ENCODE results near the gene EFCAB11.
A peak's percentile ranks its signal among the peaks of the same experiment; 100 is the strongest.

Gene EFCAB11

DNA sequence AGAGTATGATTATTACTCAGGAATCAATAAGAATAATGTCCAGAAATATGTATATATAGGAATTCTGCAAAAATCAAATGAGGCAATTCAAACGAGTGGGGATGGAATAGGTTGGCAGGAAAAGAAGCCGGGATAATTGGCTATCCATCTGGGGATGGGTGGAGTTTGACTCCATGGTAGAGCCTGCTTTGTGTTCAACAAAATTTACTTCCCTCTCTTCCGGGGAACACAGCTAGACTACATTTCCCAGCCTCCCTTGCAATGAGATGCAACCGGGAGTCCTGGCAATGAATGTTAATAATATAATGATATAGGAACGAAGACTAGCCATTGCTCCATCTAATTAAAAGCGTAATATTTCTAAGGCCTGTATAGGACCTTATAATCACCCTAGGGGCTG, 146.6 kb downstream of the EFCAB11 start:
- peak; percentile 17 for DNase-seq

GRCh38 chr14:89807151-89807550, 147.4 kb downstream of the EFCAB11 start:
- peak; percentile 10 for DNase-seq

DNA sequence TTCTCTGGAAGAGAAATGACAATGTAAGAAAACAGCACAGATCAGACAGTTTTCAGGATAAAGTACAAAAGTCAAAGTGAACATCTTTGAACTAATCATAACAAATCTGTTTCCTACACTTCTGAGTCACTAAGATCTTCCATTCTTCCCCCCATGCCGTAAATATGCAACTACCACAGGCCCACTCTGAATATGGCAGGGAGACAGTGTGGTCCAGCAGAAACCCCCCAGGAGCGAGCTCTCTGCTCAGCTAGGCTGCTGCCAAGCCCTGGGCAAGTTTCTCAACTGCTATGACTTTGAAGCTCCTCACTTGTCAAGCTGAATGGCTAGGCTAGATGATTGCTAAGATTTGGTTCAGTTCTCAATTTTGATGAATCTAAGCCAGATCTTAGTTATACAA, 148.1 kb downstream of the EFCAB11 start:
- DNase-seq = no peak

GRCh38 chr14:89805501-89805900, 149.0 kb downstream of the EFCAB11 start:
- no peak for DNase-seq

GRCh38 chr14:89803542-89803941, 151.0 kb downstream of the EFCAB11 start:
- no peak for DNase-seq

- no peak for DNase-seq
These were observed 153.4 kb downstream of the EFCAB11 start for GRCh38 chr14:89801136-89801535.

GRCh38 chr14:89798212-89798773, 156.2 kb downstream of the EFCAB11 start:
- no peak for DNase-seq

- no peak for DNase-seq
These were observed 157.4 kb downstream of the EFCAB11 start for GRCh38 chr14:89797148-89797547.

DNA sequence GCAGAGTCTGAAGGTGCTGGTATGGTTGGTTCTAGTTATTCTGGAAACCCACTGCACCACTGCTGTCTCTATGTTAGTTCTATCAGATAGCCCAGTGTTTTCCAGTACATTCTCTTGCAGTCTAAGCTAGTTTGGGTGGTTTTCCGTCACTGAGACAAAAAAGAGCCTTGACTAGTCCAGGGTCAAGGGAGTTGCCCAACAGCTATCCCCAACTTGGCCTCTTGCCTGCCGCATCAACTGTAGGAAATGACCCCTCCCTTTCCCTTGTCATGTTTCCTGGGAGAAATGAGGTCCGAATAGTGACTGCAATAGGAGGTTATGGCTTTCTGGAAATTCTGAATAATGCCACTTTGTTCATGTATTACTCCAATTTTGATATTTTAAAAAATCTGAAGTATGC, 160.4 kb downstream of the EFCAB11 start:
- no peak for DNase-seq

DNA sequence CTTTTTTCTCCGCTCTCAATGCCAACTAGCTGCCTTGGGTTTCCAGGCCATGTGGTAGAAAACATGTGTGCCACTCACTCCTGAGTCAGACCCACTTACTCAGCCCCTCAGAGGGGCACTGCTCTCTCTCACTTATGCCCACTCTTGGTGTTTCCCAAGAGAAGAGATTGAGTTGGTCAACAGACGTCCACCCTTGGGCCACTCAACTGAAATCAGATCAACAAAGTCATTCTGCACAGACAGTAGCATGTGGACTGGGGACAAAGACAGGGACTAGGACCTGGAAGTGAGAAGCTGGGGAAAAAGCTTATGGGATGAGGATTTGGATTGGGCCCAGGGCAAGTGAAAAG, 161.2 kb downstream of the EFCAB11 start:
- no peak for DNase-seq

GRCh38 chr14:89792489-89793366, 161.8 kb downstream of the EFCAB11 start:
- DNase-seq = no peak

DNA sequence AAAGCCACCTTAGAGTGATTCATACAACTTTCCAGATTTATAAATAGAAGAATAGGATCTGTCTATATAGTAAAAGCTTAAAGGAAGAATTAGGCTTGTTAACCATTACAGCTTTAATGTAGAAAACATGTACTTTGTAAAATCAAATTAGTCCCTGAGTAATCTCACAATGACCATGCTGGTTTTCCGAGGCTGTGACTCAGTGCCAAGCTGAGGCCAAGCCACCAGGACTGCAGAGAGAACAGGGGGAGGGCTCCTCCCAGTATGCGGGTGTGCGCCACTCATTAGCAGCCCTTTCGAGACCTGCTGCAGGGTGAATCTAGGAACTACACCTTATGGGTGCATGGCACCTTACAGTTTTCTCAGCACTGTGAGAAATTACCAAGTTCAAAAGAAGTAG, 167.0 kb downstream of the EFCAB11 start:
- DNase-seq = no peak

DNA sequence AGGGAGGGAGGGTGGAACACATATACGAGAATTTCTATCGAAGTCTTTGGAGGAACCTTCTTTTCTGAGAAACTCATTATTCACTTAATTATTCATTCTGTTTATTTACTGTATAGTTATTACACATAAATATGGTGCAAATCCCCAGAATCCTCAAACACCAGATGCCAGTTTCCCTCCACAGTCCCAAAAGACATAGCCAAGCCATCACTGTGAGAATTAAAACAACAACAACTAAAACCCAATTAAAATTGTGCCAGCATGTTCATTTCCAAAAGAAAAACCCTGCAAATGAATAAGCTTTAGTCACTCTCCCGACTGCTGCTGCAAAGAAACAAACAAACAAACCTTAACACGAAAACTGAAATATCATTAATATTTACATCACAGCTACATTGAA, 173.5 kb downstream of the EFCAB11 start:
- DNase-seq = no peak

DNA sequence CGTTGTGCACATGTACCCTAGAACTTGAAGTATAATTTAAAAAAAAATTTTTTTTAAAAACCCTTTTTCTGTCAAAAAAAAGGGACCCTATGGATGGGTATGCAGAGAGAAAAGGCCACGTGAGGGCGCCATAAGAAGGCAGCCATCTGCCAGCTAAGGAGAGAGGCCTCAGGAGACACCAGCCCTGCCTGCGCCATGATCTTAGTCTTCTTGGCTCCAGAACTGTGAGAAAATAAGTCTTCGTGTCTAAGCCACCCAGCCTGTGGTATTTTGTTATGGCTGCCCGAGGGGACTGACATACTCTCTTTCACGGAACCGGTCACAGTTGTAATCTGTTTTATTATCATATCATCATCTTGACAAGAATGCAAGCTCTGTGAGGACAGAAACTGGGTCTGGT, 174.8 kb downstream of the EFCAB11 start:
- DNase-seq = no peak

GRCh38 chr14:89775946-89776345, 178.6 kb downstream of the EFCAB11 start:
- DNase-seq = no peak

GRCh38 chr14:89775151-89775550, 179.4 kb downstream of the EFCAB11 start:
- DNase-seq = no peak

GRCh38 chr14:89773644-89774316, 180.8 kb downstream of the EFCAB11 start:
- DNase-seq = no peak

GRCh38 chr14:89773151-89773550, 181.4 kb downstream of the EFCAB11 start:
- DNase-seq = no peak

DNA sequence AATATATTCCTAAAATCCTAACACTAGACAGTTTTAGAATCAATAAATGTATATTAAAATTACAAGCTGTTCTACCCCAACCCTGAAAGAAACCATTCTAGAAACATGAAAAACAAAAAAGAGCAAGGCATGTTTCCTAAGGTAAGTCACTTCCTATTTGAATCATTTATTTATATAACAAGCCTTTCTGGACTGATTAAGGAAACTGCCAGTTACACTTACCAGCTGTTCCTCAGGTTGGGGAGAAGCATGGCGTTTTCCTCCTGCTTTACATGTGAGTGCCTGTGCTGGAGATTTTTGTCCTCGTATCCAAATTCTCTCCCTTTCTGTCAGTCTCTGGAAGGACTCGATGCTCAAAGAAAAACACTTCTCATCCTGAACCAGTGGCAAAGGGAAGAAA, 183.3 kb downstream of the EFCAB11 start:
- DNase-seq = no peak

DNA sequence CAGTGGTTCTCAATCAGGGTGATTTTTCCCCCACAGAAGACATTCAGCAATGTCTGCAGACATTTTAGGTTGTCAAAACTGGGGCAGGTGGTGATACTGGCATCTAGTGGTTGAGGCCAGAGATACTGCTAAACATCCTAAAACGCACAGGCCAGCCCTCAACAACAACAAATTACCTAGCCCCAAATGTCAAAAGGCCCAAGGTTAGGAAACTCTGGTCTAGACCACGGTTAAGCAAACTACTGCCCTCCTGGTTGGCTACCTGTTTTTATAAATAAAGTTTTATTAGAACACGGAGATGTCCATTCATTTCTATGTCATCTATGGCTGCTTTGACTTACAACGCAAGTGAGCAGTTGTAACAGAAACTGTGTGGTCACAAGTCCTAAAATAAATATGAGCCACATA, 186.7 kb downstream of the EFCAB11 start:
- DNase-seq = peak; percentile 53

- DNase-seq = no peak
These were observed 187.4 kb downstream of the EFCAB11 start for GRCh38 chr14:89767131-89767530.

DNA sequence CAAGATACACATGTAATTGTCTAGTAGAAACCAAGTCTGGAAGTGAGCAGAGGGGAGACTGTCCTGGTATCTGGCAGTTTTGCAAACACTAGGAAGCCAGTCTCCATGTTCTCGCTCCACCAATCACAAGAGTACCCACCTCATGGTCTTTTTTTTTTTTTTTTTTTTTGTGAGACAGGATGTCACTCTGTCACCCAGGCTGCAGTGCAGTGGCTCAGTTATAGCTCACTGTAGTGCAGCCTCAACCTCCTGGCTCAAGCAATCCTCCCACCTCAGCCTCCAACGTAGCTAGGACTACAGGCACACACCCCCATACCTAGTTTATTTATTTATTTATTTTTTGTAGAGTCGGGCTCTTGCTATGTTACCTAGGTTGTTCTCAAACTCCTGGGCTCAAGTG, 189.2 kb downstream of the EFCAB11 start:
- DNase-seq = no peak

DNA sequence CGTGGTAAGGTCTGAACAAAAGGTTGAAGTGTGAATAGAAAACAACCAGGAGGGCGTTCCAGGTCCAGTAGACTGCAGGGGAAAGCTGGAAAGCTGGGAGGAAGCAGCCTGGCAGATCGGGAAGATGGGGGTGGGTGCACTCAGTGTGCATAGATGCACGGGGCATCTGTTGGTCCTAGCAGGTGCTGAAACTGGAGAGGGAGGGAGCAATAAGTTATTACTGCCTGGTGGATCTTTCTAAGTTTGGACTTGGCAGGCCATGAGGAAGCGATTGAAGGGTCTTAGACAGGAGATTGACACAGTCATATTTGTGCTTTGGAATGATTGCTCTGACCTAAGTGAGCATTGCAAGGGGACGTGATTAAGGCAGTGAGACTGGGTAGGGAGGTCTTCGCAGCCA, 194.4 kb downstream of the EFCAB11 start:
- DNase-seq = no peak

GRCh38 chr14:89757313-89757939, 197.1 kb downstream of the EFCAB11 start:
- no peak for DNase-seq
